Activated naive CD4-positive, alpha-beta T cell treated with anti-CD3 and anti-CD28 coated beads, Interleukin-2, amount 50 U/mL, for 72 hours (primary cell): Measurements from ENCODE around the gene OSBPL5. TPM values are rescaled to one million over a fixed set of nuclear protein-coding genes. Genes with fewer than 3 reads are reported as not detected.

ENCODE experiments used
- ATAC-seq, 2 donors: fragments of 150-1000 bp; cut with Tn5 transposase; 2 replicates each; pipeline ENCODE4 v1.10.0; 2021; ENCODE audit warnings: mild to moderate bottlenecking in 2 of 2, moderate library complexity in 2 of 2
- DNase-seq, 2 donors: peaks; one replicate each; pipeline ENCODE4 v3.0.0; 2021 to 2022; ENCODE audit warnings: low spot score in 2 of 2
- H3K27ac Mint-ChIP-seq, 2 donors: one replicate each; pipeline ENCODE4 v1.8.0; 2022; ENCODE audit warnings: mild to moderate bottlenecking in 2 of 2, mixed read lengths in 2 of 2
- H3K36me3 Mint-ChIP-seq, 2 donors: one replicate each; pipeline ENCODE4 v1.8.0; 2022; ENCODE audit warnings: mixed read lengths in 2 of 2
- H3K9me3 Mint-ChIP-seq, 2 donors: one replicate each; pipeline ENCODE4 v1.8.0; 2022; ENCODE audit warnings: mixed read lengths in 2 of 2
- total RNA-seq, 2 donors: library from RNA; stranded (reverse); gene quantifications; one replicate each; pipeline ENCODE4 v1.2.3, GENCODE V29; 2022

Gene OSBPL5
- total RNA-seq, 2 donors from 2014 or later = 1.2 to 20.0 TPM

DNA sequence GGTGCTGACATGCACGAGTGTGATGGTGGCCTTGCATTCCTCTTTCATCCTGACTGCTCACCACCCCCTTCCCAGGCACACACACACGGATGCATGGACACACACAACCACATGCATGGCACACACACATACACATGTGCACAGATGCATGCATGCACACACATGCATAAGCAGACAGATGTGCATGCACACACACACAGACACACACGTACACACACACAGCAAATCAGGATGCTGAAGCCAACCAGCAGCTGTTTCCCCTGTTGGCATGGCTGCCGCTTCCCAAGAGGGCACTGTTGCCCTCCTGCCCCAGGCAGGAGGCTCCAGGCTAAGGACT lies 15.3 kb downstream of the OSBPL5 start:
- Mint-ChIP-seq H3K27ac (no peak overlapping the region), H3K9me3 (no peaks in the 10 kb centered on the region), H3K36me3 (no peaks in the 10 kb centered on the region)
- ATAC-seq (no peak), DNase-seq (no peak)

DNA sequence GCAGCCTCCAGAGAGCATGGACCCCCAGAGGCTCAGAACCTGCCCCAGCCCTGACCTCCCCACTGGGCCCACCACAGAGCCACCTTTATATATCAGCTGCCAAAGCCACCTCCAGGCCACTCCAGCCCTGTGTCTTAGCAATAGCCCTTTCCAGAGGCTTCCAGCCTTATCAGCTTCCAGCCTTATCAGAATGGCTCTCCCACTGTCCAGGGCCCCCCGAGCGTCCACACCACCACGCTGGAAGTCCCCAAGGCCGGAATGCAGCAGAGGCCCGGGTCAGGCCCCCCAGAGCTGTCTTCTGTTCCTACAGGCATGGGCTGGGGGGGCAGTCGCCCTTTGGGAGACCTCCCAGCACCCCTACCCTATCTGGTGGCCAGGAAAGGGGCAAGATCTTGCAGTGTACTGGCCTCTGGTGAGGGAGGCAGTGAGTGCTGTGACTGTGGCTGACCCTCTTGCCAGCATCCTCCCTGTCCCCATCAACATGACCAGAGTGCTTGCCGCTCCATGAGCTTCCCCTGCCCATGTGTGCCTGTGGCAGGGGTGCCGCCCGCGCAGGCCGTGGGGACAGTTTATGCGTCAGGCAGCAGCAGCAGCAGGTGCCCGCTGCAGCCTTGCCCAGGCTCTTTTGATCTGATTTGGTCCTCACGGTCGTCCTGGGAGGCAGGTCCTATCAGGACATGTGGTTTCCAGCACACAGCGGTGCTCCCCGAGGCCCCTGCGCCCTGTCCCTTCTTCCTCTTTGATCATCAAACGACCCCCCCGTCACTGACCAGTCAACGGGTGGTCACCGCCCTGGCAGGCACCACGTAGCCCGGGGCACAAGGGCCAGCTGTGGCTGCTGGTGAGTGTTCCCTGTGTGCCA lies 15.9 kb downstream of the OSBPL5 start:
- DNase-seq = no peak
- Mint-ChIP-seq H3K36me3 (no peaks in the 10 kb centered on the region), H3K9me3 (no peaks in the 10 kb centered on the region), H3K27ac (no peak overlapping the region)
- ATAC-seq = no peak

DNA sequence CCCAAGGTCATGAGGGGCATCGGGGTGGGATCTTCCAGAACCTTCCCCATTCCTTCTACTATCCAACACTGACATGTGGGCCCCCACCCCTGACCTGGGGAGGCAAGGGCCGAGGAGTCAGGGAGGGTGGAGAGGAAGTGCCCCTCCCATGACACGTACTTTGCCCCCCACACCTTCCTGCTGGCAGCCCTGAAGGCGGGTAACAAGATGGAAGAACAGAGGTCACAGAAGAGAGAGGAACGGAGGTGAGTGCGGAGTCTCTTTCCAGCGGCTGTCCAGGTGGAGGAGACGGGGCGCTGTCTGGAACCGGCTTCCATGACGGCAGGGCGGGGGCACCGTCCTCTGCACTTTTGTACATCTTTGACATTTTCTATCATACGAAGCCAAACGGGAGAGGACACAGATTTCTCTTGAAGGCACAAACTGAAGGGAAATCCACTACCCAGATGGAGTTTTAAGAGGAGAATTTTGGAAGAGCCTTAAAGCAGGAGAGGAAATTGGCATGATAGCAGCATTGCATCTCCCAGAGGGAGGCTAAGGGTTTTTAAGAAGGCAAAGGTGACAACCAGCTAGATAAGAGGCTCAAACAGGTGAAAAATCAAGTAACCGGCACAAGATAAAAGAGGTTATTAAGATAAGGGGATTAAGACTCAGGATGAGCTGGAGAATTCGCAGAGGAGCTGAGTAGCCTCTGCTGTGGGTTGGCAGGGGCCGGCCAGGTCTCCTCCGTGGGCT lies 16.7 kb downstream of the OSBPL5 start:
- Mint-ChIP-seq H3K36me3 (no peaks in the 10 kb centered on the region), H3K9me3 (no peaks in the 10 kb centered on the region), H3K27ac (peak overlapping the region in 1 of 2 donors; percentile 7)
- DNase-seq (no peak), ATAC-seq (no peak)

DNA sequence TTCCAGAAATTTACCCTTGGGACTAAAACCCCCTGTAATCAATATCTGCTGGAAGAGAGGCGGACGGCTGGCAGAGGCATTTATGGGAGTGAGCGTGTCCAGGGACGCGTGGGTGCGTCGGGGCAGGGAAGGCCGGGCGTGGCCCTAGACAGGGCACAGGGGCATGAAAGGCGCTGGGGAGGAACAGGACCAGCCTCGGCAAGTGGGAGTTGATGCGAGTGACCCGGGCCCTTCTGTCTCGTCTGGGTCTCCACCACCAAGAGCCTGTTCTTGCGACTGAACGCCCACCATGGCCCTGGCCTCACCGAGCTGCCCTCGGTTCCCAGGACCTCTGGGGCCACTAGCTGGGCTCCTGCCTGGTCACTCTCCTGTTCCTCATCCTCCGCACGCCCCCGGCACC lies 17.5 kb downstream of the OSBPL5 start:
- ATAC-seq = no peak
- Mint-ChIP-seq H3K27ac (no peak overlapping the region), H3K9me3 (no peaks in the 10 kb centered on the region), H3K36me3 (no peaks in the 10 kb centered on the region)
- DNase-seq = no peak

DNA sequence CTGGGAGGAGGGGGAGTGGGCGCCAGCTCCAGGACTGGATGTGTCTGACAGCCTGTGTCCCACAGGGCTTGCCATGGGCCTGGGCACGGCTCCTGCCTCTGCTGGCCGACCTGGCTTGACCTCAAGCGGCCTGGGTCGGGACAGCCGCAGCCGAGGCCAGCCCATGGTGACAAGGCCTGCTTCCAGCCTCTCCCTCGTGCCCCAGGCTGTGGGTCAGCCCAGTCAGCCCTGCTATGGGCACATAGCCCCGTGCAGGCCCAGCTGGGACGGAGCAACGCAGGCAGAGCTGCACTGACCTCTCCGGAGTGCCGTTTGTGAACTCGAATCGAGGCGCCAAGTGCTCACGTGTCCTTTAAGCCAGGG lies 17.9 kb downstream of the OSBPL5 start:
- no peaks in the 10 kb centered on the region for H3K9me3 Mint-ChIP-seq
- ATAC-seq (no peak), DNase-seq (no peak)
- H3K36me3 Mint-ChIP-seq = no peaks in the 10 kb centered on the region
- H3K27ac Mint-ChIP-seq = no peak overlapping the region

DNA sequence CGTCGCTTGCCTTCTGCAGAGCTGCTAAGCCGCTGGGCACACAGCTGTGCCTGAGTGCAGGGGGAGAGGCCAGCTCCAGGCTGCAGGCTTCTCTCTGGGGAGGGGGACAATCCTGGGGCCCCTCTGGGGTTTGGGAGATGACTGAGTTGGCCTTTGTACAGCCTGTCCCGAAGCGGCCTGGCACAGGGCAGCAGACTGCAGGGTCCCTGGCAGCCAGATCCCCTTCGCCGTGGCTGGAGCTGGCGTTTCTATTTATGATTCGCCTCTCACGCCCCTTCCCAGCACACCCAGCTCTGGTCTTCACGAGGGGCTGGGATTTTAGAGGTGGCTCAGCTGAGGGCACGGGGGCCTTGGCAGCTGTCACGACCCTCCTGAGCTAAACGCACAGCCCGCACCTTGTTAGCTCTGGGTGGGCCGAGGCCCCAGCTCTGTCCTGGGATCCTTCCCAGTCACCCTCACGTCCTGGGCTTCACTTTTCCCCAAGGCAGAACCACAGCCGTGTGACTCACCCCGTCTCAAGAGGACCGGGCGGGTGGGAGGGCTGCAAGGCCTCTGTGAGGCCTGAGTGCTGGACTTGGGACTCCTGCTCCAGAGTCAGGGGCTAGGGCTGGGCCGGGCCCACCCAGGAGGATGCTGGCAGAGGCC lies 18.4 kb downstream of the OSBPL5 start:
- no peaks in the 10 kb centered on the region for H3K9me3 Mint-ChIP-seq
- H3K27ac Mint-ChIP-seq = no peak overlapping the region
- DNase-seq = no peak
- H3K36me3 Mint-ChIP-seq = no peaks in the 10 kb centered on the region
- ATAC-seq = no peak

DNA sequence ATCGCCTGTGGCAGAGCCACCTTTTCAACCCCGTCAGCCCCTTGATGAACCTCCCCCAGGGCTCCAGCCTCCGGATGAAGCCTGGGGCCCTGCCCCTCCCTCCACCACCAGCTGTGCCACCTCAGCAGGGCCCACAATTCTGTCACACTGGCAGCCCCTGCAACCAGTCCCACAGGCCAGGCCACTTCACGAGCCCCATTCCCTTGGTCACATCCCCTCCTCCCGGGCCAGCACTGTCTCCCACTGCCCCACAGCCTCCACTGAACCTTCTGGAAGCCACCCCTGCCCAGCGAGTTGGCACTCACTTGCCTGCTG lies 19.9 kb downstream of the OSBPL5 start:
- Mint-ChIP-seq H3K36me3 (no peaks in the 10 kb centered on the region), H3K27ac (no peak overlapping the region), H3K9me3 (no peaks in the 10 kb centered on the region)
- no peak for DNase-seq
- no peak for ATAC-seq

DNA sequence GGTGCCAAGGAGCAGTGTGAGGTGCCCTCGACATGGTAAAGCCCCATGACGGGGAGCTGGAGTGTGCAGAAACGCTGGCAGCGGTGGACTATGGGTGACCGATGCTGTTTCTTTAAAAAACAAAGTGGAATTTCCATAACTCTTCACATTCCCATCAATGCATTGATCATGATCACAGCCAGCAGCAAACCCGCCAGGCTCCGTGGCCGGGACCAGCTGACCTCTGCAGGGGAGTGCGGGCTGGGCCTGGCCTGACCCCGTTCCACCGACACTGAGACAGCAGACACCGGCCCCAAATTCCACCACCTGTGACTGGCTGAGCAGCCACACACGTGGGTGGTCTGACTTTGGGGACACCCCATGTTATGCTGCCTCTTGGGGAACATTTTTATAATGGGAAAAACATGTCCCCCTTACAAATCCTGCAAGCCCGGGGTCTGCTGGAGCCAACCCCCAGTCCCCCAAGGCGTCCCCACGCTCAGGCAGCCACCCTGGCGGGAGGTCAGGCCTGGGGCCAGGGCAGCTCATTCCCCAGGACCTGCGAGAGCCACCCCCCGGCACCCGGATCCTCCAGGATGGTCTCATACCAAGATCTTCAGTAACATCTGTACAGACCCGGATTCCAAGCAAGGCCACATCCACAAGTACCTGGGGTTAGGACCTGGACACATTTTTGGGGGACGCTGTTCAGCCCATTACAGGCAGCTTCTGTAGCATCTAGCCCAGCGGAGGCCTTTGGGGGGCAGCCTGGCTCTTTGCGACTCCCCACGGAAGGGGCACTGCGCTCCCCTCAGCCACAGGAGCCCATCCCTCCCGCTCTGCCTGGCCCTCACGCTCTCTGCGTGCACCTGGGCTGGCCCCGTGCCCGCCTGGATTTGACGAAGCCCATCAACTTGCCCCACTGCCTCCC lies 20.6 kb downstream of the OSBPL5 start:
- Mint-ChIP-seq H3K36me3 (no peaks in the 10 kb centered on the region), H3K9me3 (no peaks in the 10 kb centered on the region), H3K27ac (no peak overlapping the region)
- ATAC-seq (no peak), DNase-seq (no peak)

DNA sequence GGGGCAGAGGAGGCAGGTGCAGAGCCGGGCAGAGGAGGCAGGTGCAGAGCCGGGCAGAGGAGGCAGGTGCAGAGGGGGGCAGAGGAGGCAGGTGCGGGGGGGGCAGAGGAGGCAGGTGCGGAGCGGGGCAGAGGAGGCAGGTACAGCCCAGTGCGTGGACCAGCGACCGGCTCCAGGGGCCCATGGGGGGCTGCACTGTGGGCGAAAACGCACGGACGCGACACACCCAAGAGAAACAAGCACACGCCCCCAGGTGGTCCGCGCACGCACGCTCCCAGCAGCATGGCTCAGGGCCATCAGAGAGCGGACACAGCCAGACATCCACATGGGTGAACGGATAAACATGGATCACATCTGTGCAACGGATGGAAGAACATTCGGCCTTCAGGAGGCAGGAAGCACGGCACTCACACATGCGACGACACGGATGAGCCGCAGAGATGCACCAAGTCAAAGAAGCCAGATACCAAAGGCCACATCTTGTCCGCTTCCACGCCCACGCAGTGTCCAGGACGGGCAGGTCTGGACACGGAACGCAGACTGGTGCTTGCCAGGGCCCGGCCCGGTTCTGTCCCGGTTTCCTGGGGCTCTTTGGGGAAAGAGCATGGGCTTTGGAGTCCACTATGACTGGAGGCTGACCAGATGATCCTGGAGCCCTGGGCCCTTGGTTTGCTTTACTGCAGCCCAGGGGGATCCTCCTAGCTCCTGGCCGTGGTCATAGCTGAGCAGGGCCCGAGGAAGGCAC lies 21.8 kb downstream of the OSBPL5 start:
- DNase-seq (no peak), ATAC-seq (no peak)
- no peaks in the 10 kb centered on the region for H3K9me3 Mint-ChIP-seq
- no peak overlapping the region for H3K27ac Mint-ChIP-seq
- H3K36me3 Mint-ChIP-seq = no peaks in the 10 kb centered on the region

DNA sequence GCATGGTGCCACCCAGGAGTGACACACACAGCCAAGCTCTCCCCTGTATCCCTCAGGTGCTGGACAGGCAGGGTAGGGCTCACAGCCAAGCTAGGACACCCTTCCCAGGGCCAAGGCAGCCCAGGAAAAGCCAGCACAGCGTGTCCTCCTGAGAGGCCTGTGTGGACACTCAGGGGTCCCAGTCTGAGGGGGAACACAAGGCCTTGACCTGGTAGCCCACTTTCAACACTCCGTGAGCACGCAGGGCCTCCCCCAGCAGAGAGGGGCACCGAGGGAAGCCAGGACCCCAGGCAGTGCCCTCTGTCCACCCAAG lies 24.9 kb downstream of the OSBPL5 start:
- no peak for ATAC-seq

DNA sequence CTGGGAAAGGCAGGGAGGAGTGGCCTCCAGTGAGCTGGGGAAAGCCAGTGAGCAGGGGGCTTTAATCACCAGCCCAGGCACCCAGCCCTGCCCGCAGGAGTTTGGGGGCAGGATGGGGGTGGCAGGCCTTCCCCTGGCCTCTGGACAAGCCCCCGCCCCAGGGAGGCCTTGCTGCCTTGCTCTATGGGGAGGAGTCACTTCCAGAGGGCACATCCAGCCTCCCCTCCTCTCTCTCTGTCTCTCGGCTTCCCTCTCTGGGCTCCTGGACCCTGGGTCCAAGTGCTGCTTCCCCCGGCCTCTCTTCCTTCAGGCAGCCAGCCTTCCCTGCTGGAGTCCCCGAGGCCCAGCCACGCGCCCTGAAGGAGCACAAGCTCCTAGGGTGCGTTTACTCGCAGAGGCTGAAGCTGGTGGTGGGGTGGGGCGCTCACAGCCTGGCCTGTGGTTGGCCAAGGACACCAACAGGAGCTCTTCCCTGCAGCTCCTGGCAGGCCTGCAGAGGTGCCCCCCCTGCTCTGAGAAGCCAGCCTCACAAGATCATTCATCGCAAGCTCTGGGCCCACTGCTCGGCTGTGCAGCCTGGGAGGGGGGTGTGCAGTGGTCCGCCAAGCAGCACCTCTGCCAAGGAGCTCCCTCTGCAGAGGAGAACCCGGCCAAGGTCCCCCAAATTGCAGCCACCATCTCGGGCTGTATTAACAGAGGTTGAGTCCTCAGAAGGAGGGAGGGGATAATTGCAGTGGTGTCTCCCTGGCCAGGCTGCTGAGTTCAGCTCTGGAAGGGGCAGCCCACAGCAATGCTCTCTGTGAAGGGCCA lies 25.4 kb downstream of the OSBPL5 start:
- ATAC-seq = no peak

More for the DNA sequence above, 24.9 kb downstream of the OSBPL5 start:
- Mint-ChIP-seq H3K27ac (no peak overlapping the region), H3K36me3 (no peaks in the 10 kb centered on the region), H3K9me3 (no peaks in the 10 kb centered on the region)
- no peak for DNase-seq

DNA sequence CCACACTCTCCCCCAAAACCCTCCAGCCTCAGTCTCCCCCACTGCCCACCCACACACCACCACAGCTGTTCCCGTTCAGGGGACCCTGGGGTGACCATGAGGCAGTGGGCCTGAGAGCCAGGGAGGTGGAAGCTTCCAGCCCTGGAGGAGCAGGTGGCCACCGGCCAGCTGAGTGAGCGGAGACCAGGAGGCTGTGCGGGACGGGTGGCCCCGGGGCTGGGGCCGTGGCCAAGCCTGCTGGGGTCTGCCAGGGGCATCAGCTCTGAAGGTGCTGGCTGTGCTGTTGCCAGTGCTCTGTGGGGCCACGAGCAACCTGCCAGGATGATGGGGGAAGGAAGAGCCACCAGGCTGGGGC lies 26.0 kb downstream of the OSBPL5 start:
- DNase-seq = no peak
- no peaks in the 10 kb centered on the region for H3K9me3 Mint-ChIP-seq
- no peaks in the 10 kb centered on the region for H3K36me3 Mint-ChIP-seq
- no peak for ATAC-seq
- peak overlapping the region in 1 of 2 donors; percentile 33 for H3K27ac Mint-ChIP-seq

More for the DNA sequence above, 25.4 kb downstream of the OSBPL5 start:
- Mint-ChIP-seq H3K9me3 (no peaks in the 10 kb centered on the region), H3K36me3 (no peaks in the 10 kb centered on the region), H3K27ac (no peak overlapping the region)
- DNase-seq = no peak

DNA sequence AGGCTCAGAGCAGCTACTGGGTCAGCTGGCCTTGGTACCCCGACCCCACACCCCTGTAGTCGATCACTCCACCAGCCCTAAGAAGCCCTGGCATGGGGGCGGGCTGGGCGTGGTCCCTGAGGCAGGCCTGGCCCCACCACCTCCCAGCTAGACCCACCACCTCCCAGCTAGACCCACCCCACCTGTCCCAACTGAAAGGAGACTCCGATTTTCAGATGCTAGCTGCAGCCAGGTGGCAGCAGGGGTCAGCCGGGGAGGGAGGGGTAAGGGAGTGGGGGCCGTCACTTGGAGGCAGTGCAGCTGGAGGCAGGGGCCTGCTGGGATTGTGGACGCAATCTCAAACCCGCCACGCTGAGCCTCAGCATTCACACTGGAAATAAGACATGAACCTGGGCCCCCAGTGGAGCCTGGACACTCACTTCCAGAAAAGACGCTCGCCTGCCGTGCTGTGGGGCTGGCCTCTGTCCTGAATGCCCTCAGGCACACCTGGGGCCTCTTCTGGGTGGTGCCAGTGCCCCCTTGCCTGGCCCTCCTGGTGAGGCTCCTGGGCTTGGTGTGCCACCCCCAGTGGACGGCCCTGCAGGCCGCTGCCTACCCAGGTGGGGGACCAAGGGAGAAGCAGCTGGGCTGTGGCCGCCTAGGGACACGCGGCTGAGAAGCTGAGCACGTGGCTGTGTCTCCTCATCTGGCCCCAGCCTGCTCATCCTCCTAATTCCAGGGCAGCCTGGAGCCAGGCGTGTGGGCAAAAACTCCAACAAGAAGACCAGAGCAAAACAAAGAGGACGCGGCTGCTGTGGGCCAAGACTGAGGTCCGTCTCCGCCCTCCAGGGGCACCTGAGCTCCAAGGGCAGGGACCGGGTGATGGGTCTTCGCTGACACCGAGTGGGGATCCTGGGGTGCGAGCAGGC lies 26.7 kb downstream of the OSBPL5 start:
- H3K9me3 Mint-ChIP-seq = no peaks in the 10 kb centered on the region
- no peak for DNase-seq
- no peaks in the 10 kb centered on the region for H3K36me3 Mint-ChIP-seq
- peak overlapping the region in 1 of 2 donors; percentile 33 for H3K27ac Mint-ChIP-seq
- no peak for ATAC-seq

DNA sequence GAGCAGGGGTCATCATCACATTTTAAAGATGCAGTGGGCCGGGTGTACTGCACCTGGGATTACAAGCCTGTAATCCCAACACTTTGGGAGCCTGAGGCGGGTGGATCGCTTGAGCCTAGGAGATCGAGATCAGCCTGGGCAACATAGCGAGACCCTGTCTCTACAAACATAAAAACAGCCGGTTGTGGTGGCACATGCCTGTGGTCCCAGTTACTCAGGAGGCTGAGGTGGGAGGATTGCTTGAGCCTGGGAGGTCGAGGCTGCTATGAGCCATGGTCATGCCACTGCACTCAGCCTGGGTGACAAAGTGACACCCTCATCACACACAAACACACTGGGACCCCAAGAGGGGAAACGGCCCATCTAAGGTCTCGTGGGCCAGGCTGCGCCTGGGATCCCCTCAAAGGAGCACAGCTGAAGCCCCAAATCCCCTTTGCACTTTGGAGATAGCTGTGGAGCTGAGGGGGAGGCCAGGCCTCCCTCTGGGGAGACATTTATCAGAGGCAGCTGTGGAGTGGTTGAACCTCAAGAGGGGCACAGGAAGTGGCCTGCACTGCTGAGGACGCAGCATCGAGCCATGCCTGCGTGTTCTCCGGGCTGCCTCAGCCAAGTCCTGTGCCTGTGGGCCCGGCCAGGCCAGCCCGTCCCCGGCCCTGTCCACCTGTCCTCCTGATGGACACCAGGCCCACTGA lies 27.5 kb downstream of the OSBPL5 start:
- Mint-ChIP-seq H3K27ac (no peak overlapping the region), H3K9me3 (no peaks in the 10 kb centered on the region), H3K36me3 (no peaks in the 10 kb centered on the region)
- no peak for ATAC-seq
- no peak for DNase-seq
